Stimulated activated CD8-positive, alpha-beta memory T cell treated with anti-CD3 and anti-CD28 coated beads, Interleukin-12 subunit alpha, Interleukin-12 subunit beta, amount 100 ng/mL, for 1 hour (primary cell): ENCODE data around the gene IPCEF1.
"Not testable (repeated sequence)": the region's sequence is repeated elsewhere in the genome, so short reads cannot be mapped to it uniquely, and the experiment has no call there.

Experiments used
- DNase-seq: peaks from one replicate; pipeline ENCODE4 v3.0.0-alpha.2; 2020; ENCODE audit warnings: low read depth

Gene IPCEF1

GRCh38 chr6:154334147-154334546 lies 22.5 kb downstream of the IPCEF1 start:
- not testable (repeated sequence) for DNase-seq

GRCh38 chr6:154331750-154332149 lies 24.9 kb downstream of the IPCEF1 start:
- DNase-seq: no peak

GRCh38 chr6:154329350-154330170 lies 27.0 kb downstream of the IPCEF1 start:
- no peak for DNase-seq

GRCh38 chr6:154327313-154327712 lies 29.3 kb downstream of the IPCEF1 start:
- not testable (repeated sequence) for DNase-seq

GRCh38 chr6:154325142-154325541 lies 31.5 kb downstream of the IPCEF1 start:
- no peak for DNase-seq

- no peak for DNase-seq
Observed at GRCh38 chr6:154320181-154320580, 36.4 kb downstream of the IPCEF1 start.

- no peak for DNase-seq
Observed at GRCh38 chr6:154319231-154319858, 37.3 kb downstream of the IPCEF1 start.

- DNase-seq: no peak
Observed at GRCh38 chr6:154318721-154319120, 37.9 kb downstream of the IPCEF1 start.

- no peak for DNase-seq
Observed at GRCh38 chr6:154316131-154316530, 40.5 kb downstream of the IPCEF1 start.

- DNase-seq: no peak
Observed at GRCh38 chr6:154314084-154314483, 42.5 kb downstream of the IPCEF1 start.

- DNase-seq: no peak
Observed at GRCh38 chr6:154308986-154309385, 47.6 kb downstream of the IPCEF1 start.

GRCh38 chr6:154307696-154308425 lies 48.7 kb downstream of the IPCEF1 start:
- no peak for DNase-seq

- not testable (repeated sequence) for DNase-seq
Observed at GRCh38 chr6:154307147-154307546, 49.5 kb downstream of the IPCEF1 start.

GRCh38 chr6:154306696-154307095 lies 49.9 kb downstream of the IPCEF1 start:
- DNase-seq: no peak

- no peak for DNase-seq
Observed at GRCh38 chr6:154304191-154304590, 52.4 kb downstream of the IPCEF1 start.

GRCh38 chr6:154303642-154304041 lies 53.0 kb downstream of the IPCEF1 start:
- DNase-seq: not testable (repeated sequence)

- DNase-seq: no peak
Observed at GRCh38 chr6:154301839-154302752, 54.5 kb downstream of the IPCEF1 start.

- DNase-seq: no peak
Observed at GRCh38 chr6:154301086-154301625, 55.4 kb downstream of the IPCEF1 start.

- DNase-seq: no peak
Observed at GRCh38 chr6:154298297-154298696, 58.3 kb downstream of the IPCEF1 start.

GRCh38 chr6:154297721-154298120 lies 58.9 kb downstream of the IPCEF1 start:
- DNase-seq: no peak

- DNase-seq: no peak
Observed at GRCh38 chr6:154297210-154297609, 59.4 kb downstream of the IPCEF1 start.
